IMR-90 (cell line): ENCODE data around the gene ZNF280C. TPM values are rescaled to one million over a fixed set of nuclear protein-coding genes. Genes with fewer than 3 reads are reported as not detected.

Experiments
- ATAC-seq: fragments of 200-7000 bp; cut with Tn5 transposase; 2 replicates; pipeline ENCODE4 v1.9.1; 2020; ENCODE audit warnings: low read depth, mild to moderate bottlenecking, moderate library complexity
- BruUV-seq: library from RNA; stranded (reverse); fragments of 400-500 nt; replicated peaks from 2 replicates; lab custom pipeline; 2021; lab: Mats Ljungman, UMichigan
- CTCF ChIA-PET: fragments of 300-600 bp; formaldehyde crosslinking; extraction: SDS; loops from one replicate; lab custom pipeline; 2021; ENCODE audit warnings: antibody characterized with exemption; lab: Yijun Ruan, JAX
- POLR2A ChIA-PET: fragments of 300-600 bp; sonication (Branson Sonifier 250); formaldehyde crosslinking; loops from one replicate; lab custom pipeline; 2022; ENCODE audit warnings: antibody characterized with exemption; ENCODE audit not compliant: unreplicated experiment; lab: Charles Lee
- DNase-seq: peaks from one replicate; pipeline ENCODE4 v3.0.0; 2013
- H2AFZ ChIP-seq: replicated peaks from 2 replicates; pipeline ENCODE3; 2013; ENCODE audit warnings: low read length, mild to moderate bottlenecking; ENCODE audit not compliant: poor library complexity
- H2AK5ac ChIP-seq: 2 replicates; pipeline ENCODE4 v1.6.1; 2013; ENCODE audit warnings: low read depth, low read length, inconsistent platforms
- H2AK9ac ChIP-seq: replicated peaks from 2 replicates; pipeline ENCODE3; 2013; ENCODE audit warnings: mild to moderate bottlenecking, low read depth, low read length, moderate library complexity; ENCODE audit not compliant: poor library complexity
- H2BK120ac ChIP-seq: 2 replicates; pipeline ENCODE4 v1.6.1; 2013; ENCODE audit warnings: low read depth, low read length, inconsistent platforms
- H2BK15ac ChIP-seq: 3 replicates; pipeline ENCODE4 v1.6.1; 2013; ENCODE audit warnings: low read depth, low read length, inconsistent platforms
- H2BK20ac ChIP-seq: 2 replicates; pipeline ENCODE4 v1.6.1; 2013; ENCODE audit warnings: low read depth, mild to moderate bottlenecking, inconsistent platforms, low read length, moderate library complexity
- H2BK5ac ChIP-seq: 2 replicates; pipeline ENCODE4 v1.6.1; 2013; ENCODE audit warnings: mild to moderate bottlenecking, low read depth, low read length, inconsistent platforms; ENCODE audit not compliant: poor library complexity, severe bottlenecking
- H3K14ac ChIP-seq: replicated peaks from 2 replicates; pipeline ENCODE4 v1.6.1; 2013; ENCODE audit warnings: low read depth, low read length, inconsistent platforms
- H3K18ac ChIP-seq: 2 replicates; pipeline ENCODE4 v1.6.1; 2013; ENCODE audit warnings: low read depth, low read length, control low read depth
- H3K23ac ChIP-seq: 2 replicates; pipeline ENCODE4 v1.6.1; 2013; ENCODE audit warnings: low read depth, low read length, inconsistent platforms
- H3K27ac ChIP-seq: 2 replicates; pipeline ENCODE4 v1.5.1; 2013; ENCODE audit warnings: mild to moderate bottlenecking, control low read depth, low read length; ENCODE audit not compliant: insufficient read depth
- H3K27me3 ChIP-seq: 2 replicates; pipeline ENCODE4 v1.6.1; 2013; ENCODE audit warnings: low read length; ENCODE audit not compliant: control insufficient read depth, insufficient read depth
- H3K36me3 ChIP-seq: 2 replicates; pipeline ENCODE4 v1.6.1; 2013; ENCODE audit warnings: low read length, mixed read lengths; ENCODE audit not compliant: control insufficient read depth, insufficient read depth
- H3K4ac ChIP-seq: 2 replicates; pipeline ENCODE4 v1.6.1; 2013; ENCODE audit warnings: low read depth, low read length, inconsistent platforms
- H3K4me1 ChIP-seq: 2 replicates; pipeline ENCODE4 v1.6.1; 2013; ENCODE audit warnings: low read length, mixed read lengths; ENCODE audit not compliant: control insufficient read depth, insufficient read depth
- H3K4me2 ChIP-seq: 2 replicates; pipeline ENCODE4 v1.6.1; 2013; ENCODE audit warnings: low read depth, mild to moderate bottlenecking, control low read depth, low read length, moderate library complexity
- H3K4me3 ChIP-seq: 2 replicates; pipeline ENCODE4 v1.5.1; 2013; ENCODE audit warnings: low read depth, mild to moderate bottlenecking, control low read depth, low read length, moderate library complexity; ENCODE audit not compliant: insufficient read depth
- H3K56ac ChIP-seq: 2 replicates; pipeline ENCODE4 v1.6.1; 2013; ENCODE audit warnings: low read length, inconsistent platforms; ENCODE audit not compliant: insufficient read depth; ENCODE audit errors: extremely low read depth
- H3K79me1 ChIP-seq, 2 experiments: 2 replicates each; pipeline ENCODE4 v1.6.1; 2013; ENCODE audit warnings: low read length in 2 of 2, inconsistent platforms in 1 of 2, low read depth in 1 of 2
- H3K9ac ChIP-seq: 2 replicates; pipeline ENCODE4 v1.6.1; 2013; ENCODE audit warnings: low read depth, low read length, control low read depth
- H3K9me1 ChIP-seq: 2 replicates; pipeline ENCODE4 v1.6.1; 2013; ENCODE audit warnings: low read length, inconsistent platforms; ENCODE audit not compliant: insufficient read depth
- H3K9me3 ChIP-seq: 2 replicates; pipeline ENCODE4 v1.6.1; 2013; ENCODE audit warnings: low read length; ENCODE audit not compliant: control insufficient read depth, insufficient read depth
- H4K20me1 ChIP-seq: 2 replicates; pipeline ENCODE4 v1.6.1; 2013; ENCODE audit warnings: low read length, inconsistent platforms; ENCODE audit not compliant: insufficient read depth
- H4K5ac ChIP-seq: 2 replicates; pipeline ENCODE4 v1.6.1; 2013; ENCODE audit warnings: mild to moderate bottlenecking, low read depth, low read length, control low read depth
- H4K8ac ChIP-seq, 2 experiments: 2 replicates each; pipeline ENCODE4 v1.6.1; 2013; ENCODE audit warnings: low read depth in 2 of 2, low read length in 2 of 2, control low read depth in 1 of 2, inconsistent platforms in 1 of 2
- H4K91ac ChIP-seq: 2 replicates; pipeline ENCODE4 v1.6.1; 2013; ENCODE audit warnings: low read depth, low read length, inconsistent platforms; ENCODE audit not compliant: insufficient read depth
- CEBPB ChIP-seq: IDR thresholded peaks from 2 replicates; pipeline ENCODE4 v1.6.1; 2012; ENCODE audit warnings: low read depth, low read length, improper control_type of control experiment
- CHD1 ChIP-seq: IDR thresholded peaks from 2 replicates; pipeline ENCODE4 v1.6.1; 2012; ENCODE audit warnings: low read depth, low read length, improper control_type of control experiment
- NFE2L2 ChIP-seq: fragments of 150-350 bp; IDR thresholded peaks from 2 replicates; pipeline ENCODE4 v1.6.1; 2016; ENCODE audit warnings: low read depth, mild to moderate bottlenecking, low read length
- POLR2A ChIP-seq: IDR thresholded peaks from 2 replicates; pipeline ENCODE4 v1.6.1; 2012; ENCODE audit warnings: mild to moderate bottlenecking, low read depth, low read length
- RAD21 ChIP-seq: IDR thresholded peaks from 2 replicates; pipeline ENCODE4 v1.6.1; 2012; ENCODE audit warnings: low read length, improper control_type of control experiment
- RFX5 ChIP-seq: IDR thresholded peaks from 2 replicates; pipeline ENCODE4 v1.8.0; 2012; ENCODE audit warnings: low read depth, mild to moderate bottlenecking, low read length, moderate library complexity
- SMC3 ChIP-seq: fragments of 150-350 bp; IDR thresholded peaks from 2 replicates; pipeline ENCODE4 v1.6.1; 2016; ENCODE audit warnings: low read depth, mild to moderate bottlenecking, antibody characterized with exemption, low read length, moderate library complexity
- WGBS, 2 experiments: methylation state at CpG; one replicate each; pipeline versions ENCODE4 v1.1.5 to v1.1.7; 2013; ENCODE audit warnings: missing lambda C conversion rate in 2 of 2; ENCODE audit not compliant: insufficient read length in 1 of 2; ENCODE audit errors: extremely low coverage in 2 of 2; 5-methylcytosine and 5-hydroxymethylcytosine counted together
- dilution Hi-C: fragments of 300-500 bp; cut with HindIII; formaldehyde crosslinking; loops from one replicate; pipeline ENCODE4 v1.14.3; 2018; ENCODE audit warnings: low sequenced_read_pairs; ENCODE audit not compliant: unreplicated experiment
- in situ Hi-C: fragments of 300-500 bp; cut with MboI; formaldehyde crosslinking; loops from 3 replicates; pipeline ENCODE4 v1.14.3; 2019; ENCODE audit warnings: low sequenced_read_pairs, inconsistent platforms, mixed read lengths
- intact Hi-C: fragments of 100-400 bp; cut with micrococcal nuclease; formaldehyde crosslinking; loops from 2 replicates; pipeline ENCODE4 v1.10.0; 2022
- polyA plus RNA-seq, 3 experiments: library from polyadenylated mRNA; depleted of rRNA; stranded (reverse); fragments of >200 nt; gene quantifications; 2 replicates each; pipeline ENCODE4 v1.2.3, GENCODE V29; 2012; ENCODE audit warnings: low replicate concordance in 1 of 3
- total RNA-seq: library from RNA; depleted of rRNA; stranded (reverse); fragments of >200 nt; gene quantifications from 2 replicates; pipeline ENCODE4 v1.2.3, GENCODE V29; 2012
- TF ChIP-seq, protein P1 (sequence below): fragments of 150-350 bp; IDR thresholded peaks from 2 replicates; pipeline ENCODE4 v1.6.1; 2017; ENCODE audit warnings: mild to moderate bottlenecking, antibody characterized with exemption, low read length, low read depth
- TF ChIP-seq, protein P2 (sequence below): conservative IDR thresholded peaks from 2 replicates; pipeline ENCODE4 v1.5.1; 2012; ENCODE audit warnings: mild to moderate bottlenecking, low read depth, low read length, improper control_type of control experiment
- TF ChIP-seq, protein P3 (sequence below): fragments of 150-350 bp; IDR thresholded peaks from 2 replicates; pipeline ENCODE4 v1.6.1; 2016; ENCODE audit warnings: low read depth, mild to moderate bottlenecking, low read length, moderate library complexity, borderline replicate concordance

The ZNF280C gene
- total and polyA plus RNA-seq, 2 of the 4 experiments (the other 2 are of a cell fraction), result 3.1 to 4.5 TPM

DNA sequence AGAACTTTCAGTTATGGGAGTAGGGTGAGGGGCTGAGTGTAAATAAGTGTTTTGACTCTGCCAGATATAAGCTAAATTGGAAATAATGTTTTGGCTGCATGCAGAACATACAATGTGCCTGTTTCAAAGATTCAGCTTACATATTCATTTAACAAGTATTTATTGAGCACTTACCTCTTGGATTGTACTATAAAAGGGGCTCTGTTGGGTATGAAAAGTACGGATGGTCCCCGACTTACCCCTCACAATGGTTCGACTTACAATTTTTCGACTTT lies 102.3 kb downstream of the ZNF280C start:
- Histone ChIP-seq H4K20me1 (no peaks in the 10 kb centered on the region), H3K56ac (peak overlapping the region; percentile 29; the same call in 1 of the 2 replicates), H2AK9ac (no peak overlapping the region), H3K27me3 (no peaks in the 10 kb centered on the region), H2AK5ac (no peak overlapping the region), H2BK120ac (peak overlapping the region; percentile 1; the same call in 1 of the 2 replicates), H3K18ac (no peak overlapping the region), H3K4me2 (peak overlapping the region; percentile 71), H4K8ac (peak overlapping the region; percentile 63 to 64), H3K79me1 (peaks cover 7 to 8% of the 10 kb centered on the region in 2 experiments; a peak in 2 of 4 replicates), H3K4me3 (peak overlapping the region; percentile 67), H2AFZ (peak overlapping the region; percentile 93), H3K23ac (peak overlapping the region; percentile 57; the same call in 1 of the 2 replicates), H3K4me1 (no peaks in the 10 kb centered on the region), H4K5ac (no peak overlapping the region; the same call in 1 of the 2 replicates), H2BK15ac (0 out of 3 replicates have a peak overlapping the region, but pooled peaks have one; percentile 46), H3K36me3 (no peaks in the 10 kb centered on the region), H2BK5ac (peak overlapping the region; percentile 75), H3K27ac (peak overlapping the region; percentile 73), H2BK20ac (no peak overlapping the region), H3K9ac (peak overlapping the region; percentile 78), H3K9me3 (no peaks in the 10 kb centered on the region), H3K4ac (peak overlapping the region; percentile 26; the same call in 1 of the 2 replicates), H3K14ac (peak overlapping the region; percentile 43), H3K9me1 (no peaks in the 10 kb centered on the region), H4K91ac (no peak overlapping the region)
- ChIA-PET POLR2A (no interaction called here), CTCF (no interaction called here)
- no peak for ATAC-seq
- dilution Hi-C loops, result no loop called here
- no peak for DNase-seq
- WGBS, 2 experiments, result no CpG with 5 or more reads among the region's 4 CpGs
- intact Hi-C loops, result no loop called here
- no TSS peak for BruUV-seq
- in situ Hi-C loops, result no loop called here
- TF ChIP-seq RAD21, result no peak
- TF ChIP-seq RFX5, result no peak
- no peak for TF ChIP-seq CHD1
- TF ChIP-seq, protein P1, sequence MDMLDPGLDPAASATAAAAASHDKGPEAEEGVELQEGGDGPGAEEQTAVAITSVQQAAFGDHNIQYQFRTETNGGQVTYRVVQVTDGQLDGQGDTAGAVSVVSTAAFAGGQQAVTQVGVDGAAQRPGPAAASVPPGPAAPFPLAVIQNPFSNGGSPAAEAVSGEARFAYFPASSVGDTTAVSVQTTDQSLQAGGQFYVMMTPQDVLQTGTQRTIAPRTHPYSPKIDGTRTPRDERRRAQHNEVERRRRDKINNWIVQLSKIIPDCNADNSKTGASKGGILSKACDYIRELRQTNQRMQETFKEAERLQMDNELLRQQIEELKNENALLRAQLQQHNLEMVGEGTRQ, result no peak
- TF ChIP-seq, protein P2, sequence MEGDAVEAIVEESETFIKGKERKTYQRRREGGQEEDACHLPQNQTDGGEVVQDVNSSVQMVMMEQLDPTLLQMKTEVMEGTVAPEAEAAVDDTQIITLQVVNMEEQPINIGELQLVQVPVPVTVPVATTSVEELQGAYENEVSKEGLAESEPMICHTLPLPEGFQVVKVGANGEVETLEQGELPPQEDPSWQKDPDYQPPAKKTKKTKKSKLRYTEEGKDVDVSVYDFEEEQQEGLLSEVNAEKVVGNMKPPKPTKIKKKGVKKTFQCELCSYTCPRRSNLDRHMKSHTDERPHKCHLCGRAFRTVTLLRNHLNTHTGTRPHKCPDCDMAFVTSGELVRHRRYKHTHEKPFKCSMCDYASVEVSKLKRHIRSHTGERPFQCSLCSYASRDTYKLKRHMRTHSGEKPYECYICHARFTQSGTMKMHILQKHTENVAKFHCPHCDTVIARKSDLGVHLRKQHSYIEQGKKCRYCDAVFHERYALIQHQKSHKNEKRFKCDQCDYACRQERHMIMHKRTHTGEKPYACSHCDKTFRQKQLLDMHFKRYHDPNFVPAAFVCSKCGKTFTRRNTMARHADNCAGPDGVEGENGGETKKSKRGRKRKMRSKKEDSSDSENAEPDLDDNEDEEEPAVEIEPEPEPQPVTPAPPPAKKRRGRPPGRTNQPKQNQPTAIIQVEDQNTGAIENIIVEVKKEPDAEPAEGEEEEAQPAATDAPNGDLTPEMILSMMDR, result no peak
- no peak for TF ChIP-seq CEBPB
- TF ChIP-seq POLR2A, result no peak
- no peak for TF ChIP-seq SMC3
- TF ChIP-seq, protein P3, sequence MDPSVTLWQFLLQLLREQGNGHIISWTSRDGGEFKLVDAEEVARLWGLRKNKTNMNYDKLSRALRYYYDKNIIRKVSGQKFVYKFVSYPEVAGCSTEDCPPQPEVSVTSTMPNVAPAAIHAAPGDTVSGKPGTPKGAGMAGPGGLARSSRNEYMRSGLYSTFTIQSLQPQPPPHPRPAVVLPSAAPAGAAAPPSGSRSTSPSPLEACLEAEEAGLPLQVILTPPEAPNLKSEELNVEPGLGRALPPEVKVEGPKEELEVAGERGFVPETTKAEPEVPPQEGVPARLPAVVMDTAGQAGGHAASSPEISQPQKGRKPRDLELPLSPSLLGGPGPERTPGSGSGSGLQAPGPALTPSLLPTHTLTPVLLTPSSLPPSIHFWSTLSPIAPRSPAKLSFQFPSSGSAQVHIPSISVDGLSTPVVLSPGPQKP, result no peak
- no peak for TF ChIP-seq NFE2L2
